IMR-90 (cell line): ENCODE data around the gene COL20A1. TPM values are rescaled to one million over a fixed set of nuclear protein-coding genes. Genes with fewer than 3 reads are reported as not detected.

ENCODE experiments used
- ATAC-seq: fragments of 200-7000 bp; cut with Tn5 transposase; 2 replicates; pipeline ENCODE4 v1.9.1; 2020; ENCODE audit warnings: low read depth, mild to moderate bottlenecking, moderate library complexity
- BruUV-seq: library from RNA; stranded (reverse); fragments of 400-500 nt; replicated peaks from 2 replicates; lab custom pipeline; 2021; lab: Mats Ljungman, UMichigan
- CTCF ChIA-PET: fragments of 300-600 bp; formaldehyde crosslinking; extraction: SDS; loops from one replicate; lab custom pipeline; 2021; ENCODE audit warnings: antibody characterized with exemption; lab: Yijun Ruan, JAX
- POLR2A ChIA-PET: fragments of 300-600 bp; sonication (Branson Sonifier 250); formaldehyde crosslinking; loops from one replicate; lab custom pipeline; 2022; ENCODE audit warnings: antibody characterized with exemption; ENCODE audit not compliant: unreplicated experiment; lab: Charles Lee
- DNase-seq: peaks from one replicate; pipeline ENCODE4 v3.0.0; 2013
- H2AFZ ChIP-seq: replicated peaks from 2 replicates; pipeline ENCODE3; 2013; ENCODE audit warnings: low read length, mild to moderate bottlenecking; ENCODE audit not compliant: poor library complexity
- H2AK5ac ChIP-seq: 2 replicates; pipeline ENCODE4 v1.6.1; 2013; ENCODE audit warnings: low read depth, low read length, inconsistent platforms
- H2AK9ac ChIP-seq: replicated peaks from 2 replicates; pipeline ENCODE3; 2013; ENCODE audit warnings: mild to moderate bottlenecking, low read depth, low read length, moderate library complexity; ENCODE audit not compliant: poor library complexity
- H2BK120ac ChIP-seq: 2 replicates; pipeline ENCODE4 v1.6.1; 2013; ENCODE audit warnings: low read depth, low read length, inconsistent platforms
- H2BK15ac ChIP-seq: 3 replicates; pipeline ENCODE4 v1.6.1; 2013; ENCODE audit warnings: low read depth, low read length, inconsistent platforms
- H2BK20ac ChIP-seq: 2 replicates; pipeline ENCODE4 v1.6.1; 2013; ENCODE audit warnings: low read depth, mild to moderate bottlenecking, inconsistent platforms, low read length, moderate library complexity
- H2BK5ac ChIP-seq: 2 replicates; pipeline ENCODE4 v1.6.1; 2013; ENCODE audit warnings: mild to moderate bottlenecking, low read depth, low read length, inconsistent platforms; ENCODE audit not compliant: poor library complexity, severe bottlenecking
- H3K14ac ChIP-seq: replicated peaks from 2 replicates; pipeline ENCODE4 v1.6.1; 2013; ENCODE audit warnings: low read depth, low read length, inconsistent platforms
- H3K18ac ChIP-seq: 2 replicates; pipeline ENCODE4 v1.6.1; 2013; ENCODE audit warnings: low read depth, low read length, control low read depth
- H3K23ac ChIP-seq: 2 replicates; pipeline ENCODE4 v1.6.1; 2013; ENCODE audit warnings: low read depth, low read length, inconsistent platforms
- H3K27ac ChIP-seq: 2 replicates; pipeline ENCODE4 v1.5.1; 2013; ENCODE audit warnings: mild to moderate bottlenecking, control low read depth, low read length; ENCODE audit not compliant: insufficient read depth
- H3K27me3 ChIP-seq: 2 replicates; pipeline ENCODE4 v1.6.1; 2013; ENCODE audit warnings: low read length; ENCODE audit not compliant: control insufficient read depth, insufficient read depth
- H3K36me3 ChIP-seq: 2 replicates; pipeline ENCODE4 v1.6.1; 2013; ENCODE audit warnings: low read length, mixed read lengths; ENCODE audit not compliant: control insufficient read depth, insufficient read depth
- H3K4ac ChIP-seq: 2 replicates; pipeline ENCODE4 v1.6.1; 2013; ENCODE audit warnings: low read depth, low read length, inconsistent platforms
- H3K4me1 ChIP-seq: 2 replicates; pipeline ENCODE4 v1.6.1; 2013; ENCODE audit warnings: low read length, mixed read lengths; ENCODE audit not compliant: control insufficient read depth, insufficient read depth
- H3K4me2 ChIP-seq: 2 replicates; pipeline ENCODE4 v1.6.1; 2013; ENCODE audit warnings: low read depth, mild to moderate bottlenecking, control low read depth, low read length, moderate library complexity
- H3K4me3 ChIP-seq: 2 replicates; pipeline ENCODE4 v1.5.1; 2013; ENCODE audit warnings: low read depth, mild to moderate bottlenecking, control low read depth, low read length, moderate library complexity; ENCODE audit not compliant: insufficient read depth
- H3K56ac ChIP-seq: 2 replicates; pipeline ENCODE4 v1.6.1; 2013; ENCODE audit warnings: low read length, inconsistent platforms; ENCODE audit not compliant: insufficient read depth; ENCODE audit errors: extremely low read depth
- H3K79me1 ChIP-seq, 2 experiments: 2 replicates each; pipeline ENCODE4 v1.6.1; 2013; ENCODE audit warnings: low read length in 2 of 2, inconsistent platforms in 1 of 2, low read depth in 1 of 2
- H3K9ac ChIP-seq: 2 replicates; pipeline ENCODE4 v1.6.1; 2013; ENCODE audit warnings: low read depth, low read length, control low read depth
- H3K9me1 ChIP-seq: 2 replicates; pipeline ENCODE4 v1.6.1; 2013; ENCODE audit warnings: low read length, inconsistent platforms; ENCODE audit not compliant: insufficient read depth
- H3K9me3 ChIP-seq: 2 replicates; pipeline ENCODE4 v1.6.1; 2013; ENCODE audit warnings: low read length; ENCODE audit not compliant: control insufficient read depth, insufficient read depth
- H4K20me1 ChIP-seq: 2 replicates; pipeline ENCODE4 v1.6.1; 2013; ENCODE audit warnings: low read length, inconsistent platforms; ENCODE audit not compliant: insufficient read depth
- H4K5ac ChIP-seq: 2 replicates; pipeline ENCODE4 v1.6.1; 2013; ENCODE audit warnings: mild to moderate bottlenecking, low read depth, low read length, control low read depth
- H4K8ac ChIP-seq, 2 experiments: 2 replicates each; pipeline ENCODE4 v1.6.1; 2013; ENCODE audit warnings: low read depth in 2 of 2, low read length in 2 of 2, control low read depth in 1 of 2, inconsistent platforms in 1 of 2
- H4K91ac ChIP-seq: 2 replicates; pipeline ENCODE4 v1.6.1; 2013; ENCODE audit warnings: low read depth, low read length, inconsistent platforms; ENCODE audit not compliant: insufficient read depth
- CHD1 ChIP-seq: IDR thresholded peaks from 2 replicates; pipeline ENCODE4 v1.6.1; 2012; ENCODE audit warnings: low read depth, low read length, improper control_type of control experiment
- FOS ChIP-seq: fragments of 150-350 bp; IDR thresholded peaks from 2 replicates; pipeline ENCODE4 v1.6.1; 2016; ENCODE audit warnings: low read depth, low read length
- MAZ ChIP-seq: IDR thresholded peaks from 2 replicates; pipeline ENCODE4 v1.6.1; 2012; ENCODE audit warnings: low read depth, mild to moderate bottlenecking, low read length, improper control_type of control experiment, moderate library complexity, borderline replicate concordance
- NFE2L2 ChIP-seq: fragments of 150-350 bp; IDR thresholded peaks from 2 replicates; pipeline ENCODE4 v1.6.1; 2016; ENCODE audit warnings: low read depth, mild to moderate bottlenecking, low read length
- POLR2A ChIP-seq: IDR thresholded peaks from 2 replicates; pipeline ENCODE4 v1.6.1; 2012; ENCODE audit warnings: mild to moderate bottlenecking, low read depth, low read length
- RAD21 ChIP-seq: IDR thresholded peaks from 2 replicates; pipeline ENCODE4 v1.6.1; 2012; ENCODE audit warnings: low read length, improper control_type of control experiment
- RCOR1 ChIP-seq: IDR thresholded peaks from 2 replicates; pipeline ENCODE4 v1.6.1; 2012; ENCODE audit warnings: mild to moderate bottlenecking, low read length, improper control_type of control experiment; ENCODE audit not compliant: insufficient replicate concordance
- SMC3 ChIP-seq: fragments of 150-350 bp; IDR thresholded peaks from 2 replicates; pipeline ENCODE4 v1.6.1; 2016; ENCODE audit warnings: low read depth, mild to moderate bottlenecking, antibody characterized with exemption, low read length, moderate library complexity
- WGBS, 2 experiments: methylation state at CpG; one replicate each; pipeline versions ENCODE4 v1.1.5 to v1.1.7; 2013; ENCODE audit warnings: missing lambda C conversion rate in 2 of 2; ENCODE audit not compliant: insufficient read length in 1 of 2; ENCODE audit errors: extremely low coverage in 2 of 2; 5-methylcytosine and 5-hydroxymethylcytosine counted together
- dilution Hi-C: fragments of 300-500 bp; cut with HindIII; formaldehyde crosslinking; loops from one replicate; pipeline ENCODE4 v1.14.3; 2018; ENCODE audit warnings: low sequenced_read_pairs; ENCODE audit not compliant: unreplicated experiment
- in situ Hi-C: fragments of 300-500 bp; cut with MboI; formaldehyde crosslinking; loops from 3 replicates; pipeline ENCODE4 v1.14.3; 2019; ENCODE audit warnings: low sequenced_read_pairs, inconsistent platforms, mixed read lengths
- intact Hi-C: fragments of 100-400 bp; cut with micrococcal nuclease; formaldehyde crosslinking; loops from 2 replicates; pipeline ENCODE4 v1.10.0; 2022
- polyA plus RNA-seq, 3 experiments: library from polyadenylated mRNA; depleted of rRNA; stranded (reverse); fragments of >200 nt; gene quantifications; 2 replicates each; pipeline ENCODE4 v1.2.3, GENCODE V29; 2012; ENCODE audit warnings: low replicate concordance in 1 of 3
- total RNA-seq: library from RNA; depleted of rRNA; stranded (reverse); fragments of >200 nt; gene quantifications from 2 replicates; pipeline ENCODE4 v1.2.3, GENCODE V29; 2012
- TF ChIP-seq, protein P1 (sequence below): fragments of 150-350 bp; IDR thresholded peaks from 2 replicates; pipeline ENCODE4 v1.6.1; 2017; ENCODE audit warnings: mild to moderate bottlenecking, antibody characterized with exemption, low read length, low read depth
- TF ChIP-seq, protein P2 (sequence below): conservative IDR thresholded peaks from 2 replicates; pipeline ENCODE4 v1.5.1; 2012; ENCODE audit warnings: mild to moderate bottlenecking, low read depth, low read length, improper control_type of control experiment

The COL20A1 gene
- total and polyA plus RNA-seq, 2 of the 4 experiments (the other 2 are of a cell fraction), result not detected

DNA sequence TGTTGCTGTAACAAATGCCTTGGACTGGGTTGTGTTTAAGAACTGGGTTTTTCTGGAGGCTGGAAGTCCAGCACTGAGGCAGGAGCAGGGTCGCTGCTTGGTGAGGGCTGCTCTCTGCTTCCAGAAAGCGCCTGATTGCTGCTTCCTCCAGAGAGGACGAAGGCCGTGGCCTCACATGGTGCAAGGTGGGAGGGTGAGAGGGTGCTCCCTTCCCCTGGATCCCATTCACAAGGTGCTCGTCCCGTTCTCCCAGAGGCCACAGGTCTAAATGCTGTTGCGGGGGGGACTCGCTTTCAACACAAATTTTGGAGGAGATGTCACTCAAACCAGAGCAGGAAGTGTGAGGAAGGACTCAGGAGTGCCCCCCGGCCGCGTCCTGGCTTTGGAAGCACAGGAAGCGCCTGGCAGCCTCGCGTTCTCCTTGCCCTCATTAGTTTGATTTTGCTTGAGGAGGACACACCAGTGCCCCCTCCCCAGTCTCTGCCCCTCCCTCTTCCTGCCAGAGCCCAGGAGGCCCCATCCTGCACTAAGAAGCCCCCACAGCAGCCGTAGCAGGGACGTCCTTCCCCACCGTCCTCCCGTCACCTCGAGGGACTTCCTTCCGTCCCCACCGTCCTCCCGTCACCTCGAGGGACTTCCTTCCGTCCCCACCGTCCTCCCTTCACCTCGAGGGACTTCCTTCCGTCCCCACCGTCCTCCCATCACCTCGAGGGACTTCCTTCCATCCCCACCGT is 31.0 kb upstream of the COL20A1 start:
- Histone ChIP-seq H4K20me1 (no peaks in the 10 kb centered on the region; the same call in 1 of the 2 replicates), H3K14ac (no peak overlapping the region), H3K9me1 (no peaks in the 10 kb centered on the region), H3K9me3 (peaks cover 2% of the 10 kb centered on the region; the same call in 1 of the 2 replicates), H3K18ac (no peak overlapping the region; the same call in 1 of the 2 replicates), H2BK15ac (no peak overlapping the region), H2BK120ac (no peak overlapping the region), H3K4me2 (no peak overlapping the region; the same call in 1 of the 2 replicates), H3K27ac (no peak overlapping the region), H3K56ac (no peak overlapping the region), H3K9ac (no peak overlapping the region), H3K4me3 (no peak overlapping the region), H2AK9ac (no peak overlapping the region), H4K91ac (no peak overlapping the region), H3K4ac (no peak overlapping the region), H2BK20ac (no peak overlapping the region), H3K27me3 (peaks cover 74% of the 10 kb centered on the region), H4K8ac (no peak overlapping the region), H3K36me3 (no peaks in the 10 kb centered on the region), H4K5ac (no peak overlapping the region), H2BK5ac (no peak overlapping the region), H3K4me1 (no peaks in the 10 kb centered on the region; the same call in 1 of the 2 replicates), H2AFZ (no peak overlapping the region), H2AK5ac (no peak overlapping the region), H3K79me1 (no peaks in the 10 kb centered on the region), H3K23ac (no peak overlapping the region)
- no TSS peak for BruUV-seq
- dilution Hi-C loops (no loop called here), in situ Hi-C loops (no loop called here), intact Hi-C loops (no loop called here)
- no peak for DNase-seq
- WGBS, 2 experiments, result 44% methylated on average over 15 of the region's 30 CpGs; no CpG with 5 or more reads in 1 of the 2 experiments
- POLR2A ChIA-PET, result no interaction called here
- TF ChIP-seq, protein P1, sequence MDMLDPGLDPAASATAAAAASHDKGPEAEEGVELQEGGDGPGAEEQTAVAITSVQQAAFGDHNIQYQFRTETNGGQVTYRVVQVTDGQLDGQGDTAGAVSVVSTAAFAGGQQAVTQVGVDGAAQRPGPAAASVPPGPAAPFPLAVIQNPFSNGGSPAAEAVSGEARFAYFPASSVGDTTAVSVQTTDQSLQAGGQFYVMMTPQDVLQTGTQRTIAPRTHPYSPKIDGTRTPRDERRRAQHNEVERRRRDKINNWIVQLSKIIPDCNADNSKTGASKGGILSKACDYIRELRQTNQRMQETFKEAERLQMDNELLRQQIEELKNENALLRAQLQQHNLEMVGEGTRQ, result no peak
- no peak for TF ChIP-seq POLR2A
- no peak for TF ChIP-seq SMC3
- TF ChIP-seq CHD1, result no peak
- TF ChIP-seq, protein P2, sequence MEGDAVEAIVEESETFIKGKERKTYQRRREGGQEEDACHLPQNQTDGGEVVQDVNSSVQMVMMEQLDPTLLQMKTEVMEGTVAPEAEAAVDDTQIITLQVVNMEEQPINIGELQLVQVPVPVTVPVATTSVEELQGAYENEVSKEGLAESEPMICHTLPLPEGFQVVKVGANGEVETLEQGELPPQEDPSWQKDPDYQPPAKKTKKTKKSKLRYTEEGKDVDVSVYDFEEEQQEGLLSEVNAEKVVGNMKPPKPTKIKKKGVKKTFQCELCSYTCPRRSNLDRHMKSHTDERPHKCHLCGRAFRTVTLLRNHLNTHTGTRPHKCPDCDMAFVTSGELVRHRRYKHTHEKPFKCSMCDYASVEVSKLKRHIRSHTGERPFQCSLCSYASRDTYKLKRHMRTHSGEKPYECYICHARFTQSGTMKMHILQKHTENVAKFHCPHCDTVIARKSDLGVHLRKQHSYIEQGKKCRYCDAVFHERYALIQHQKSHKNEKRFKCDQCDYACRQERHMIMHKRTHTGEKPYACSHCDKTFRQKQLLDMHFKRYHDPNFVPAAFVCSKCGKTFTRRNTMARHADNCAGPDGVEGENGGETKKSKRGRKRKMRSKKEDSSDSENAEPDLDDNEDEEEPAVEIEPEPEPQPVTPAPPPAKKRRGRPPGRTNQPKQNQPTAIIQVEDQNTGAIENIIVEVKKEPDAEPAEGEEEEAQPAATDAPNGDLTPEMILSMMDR, result no peak
- no peak for TF ChIP-seq NFE2L2
- no peak for TF ChIP-seq FOS
- TF ChIP-seq MAZ, result no peak
- TF ChIP-seq RCOR1, result no peak
- no peak for TF ChIP-seq RAD21
- CTCF ChIA-PET, result no interaction called here
- no peak; the same call in 1 of the 2 replicates for ATAC-seq
